Fibroblast of lung (primary cell): ENCODE measurements around the gene DOC2B.

ENCODE experiments used
- CTCF ChIP-seq, 2 donors: IDR thresholded peaks in 1 of 2; conservative IDR thresholded peaks in 1 of 2; 1 replicate in 1 of 2; 2 replicates in 1 of 2; pipeline ENCODE4 v1.5.1; 2011 to 2012; ENCODE audit warnings: low read length in 2 of 2, control low read depth in 1 of 2, inconsistent platforms in 1 of 2, low read depth in 1 of 2, mild to moderate bottlenecking in 1 of 2
- EZH2 ChIP-seq: IDR thresholded peaks from 2 replicates; pipeline ENCODE4 v1.5.1; 2012; ENCODE audit warnings: low read length, control low read depth, mild to moderate bottlenecking; ENCODE audit errors: missing control alignments

- TF ChIP-seq CTCF (conservative IDR thresholded peaks at IDR 0.05 in 1 of 2, IDR thresholded peaks at IDR 0.05 in 1 of 2; ENCODE audit: low read depth in 1 of 2, low read length in 2 of 2) (no peak), EZH2 (no peak)
Observed at GRCh38 chr17:230395-230770, 48.9 kb upstream of the DOC2B start.
